B cell (primary cell): Measurements from ENCODE around the gene TRABD.

ENCODE experiments used
- CTCF ChIP-seq: fragments of 200-600 bp; IDR thresholded peaks from one replicate; pipeline ENCODE4 v1.8.0; 2022; ENCODE audit warnings: antibody characterized with exemption, mild to moderate bottlenecking
- EZH2 ChIP-seq: IDR thresholded peaks from 2 replicates; pipeline ENCODE4 v1.6.1; 2012; ENCODE audit warnings: borderline replicate concordance, low read depth, mild to moderate bottlenecking, moderate library complexity, low read length; ENCODE audit not compliant: insufficient read depth, poor library complexity, severe bottlenecking

GRCh38 chr22:50190182-50190940, 4.6 kb downstream of the TRABD start:
- TF ChIP-seq CTCF: peak; percentile 54
- no peak for TF ChIP-seq EZH2
